ENCODE results near the gene ESPL1. TPM values are rescaled to one million over a fixed set of nuclear protein-coding genes. Genes with fewer than 3 reads are reported as not detected.

Gene ESPL1
- total and polyA plus RNA-seq, 2 of the 13 experiments (the other 11 are each of a cell fraction or from before 2014, with no cell fraction given), result 5.8 to 11.5 TPM

DNA sequence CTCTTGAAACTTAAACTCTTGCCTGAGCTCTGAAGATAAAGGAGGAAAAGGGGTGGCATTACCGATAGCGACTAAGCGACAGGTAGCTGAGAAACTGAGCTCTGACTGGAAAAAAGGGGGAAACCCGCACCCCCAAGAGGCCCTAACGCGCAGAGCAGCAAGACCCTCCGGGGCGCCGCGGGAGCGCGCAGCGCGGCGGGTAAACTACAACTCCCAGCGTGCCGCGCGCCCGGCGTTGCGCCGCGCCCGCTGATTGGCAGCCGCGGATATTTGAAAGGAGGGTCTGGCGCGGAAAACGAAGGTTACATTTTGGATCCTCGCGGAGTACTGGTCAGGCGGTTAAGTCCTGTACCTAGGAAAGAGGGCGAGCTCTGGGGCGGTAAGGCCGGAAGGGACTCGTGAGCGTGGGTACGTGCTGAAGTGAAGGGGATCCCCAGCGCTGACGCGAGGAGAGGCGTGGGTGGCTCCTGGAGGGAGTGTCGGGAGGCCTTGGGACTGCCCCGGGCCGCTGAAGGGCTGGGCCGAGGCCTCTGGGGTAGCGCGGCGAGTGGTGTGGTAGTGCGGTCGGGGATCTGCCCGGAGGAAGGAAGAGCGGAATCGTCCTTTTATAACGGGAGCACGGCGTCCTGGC is at the start of gene ESPL1 (continued):
- TF ChIP-seq ZNF143 (CRISPR knock-in tag; IDR thresholded peaks at IDR 0.05) (peak; percentile 97), AKAP8 (CRISPR knock-in tag; IDR thresholded peaks at IDR 0.05) (0 out of 2 replicates have a peak, but pooled peaks have one; percentile 30), MAFG (CRISPR knock-in tag; IDR thresholded peaks at IDR 0.05) (no peak), STAG1 (CRISPR knock-in tag; IDR thresholded peaks at IDR 0.05) (peak; percentile 60), MTA3 (CRISPR knock-in tag; IDR thresholded peaks at IDR 0.05) (no peak), POLR2AphosphoS2 (IDR thresholded peaks at IDR 0.05; ENCODE audit: low read depth, low read length) (no peak), ETV6 (CRISPR knock-in tag; conservative IDR thresholded peaks at IDR 0.05) (peak; percentile 74; the same call in 1 of the 2 replicates), ZNF253 (CRISPR knock-in tag; IDR thresholded peaks at IDR 0.05; ENCODE audit: borderline replicate concordance) (no peak), MLLT10 (CRISPR knock-in tag; IDR thresholded peaks at IDR 0.05) (no peak), ZNF790 (CRISPR knock-in tag; IDR thresholded peaks at IDR 0.05; ENCODE audit: borderline replicate concordance) (no peak), ZNF660 (CRISPR knock-in tag; IDR thresholded peaks at IDR 0.05; ENCODE audit: borderline replicate concordance, low read depth) (no peak), ARID2 (CRISPR knock-in tag; IDR thresholded peaks at IDR 0.05; ENCODE audit: borderline replicate concordance) (0 out of 2 replicates have a peak, but pooled peaks have one; percentile 61), PHF20 (CRISPR knock-in tag; IDR thresholded peaks at IDR 0.05) (no peak), ZMAT3 (CRISPR knock-in tag; conservative IDR thresholded peaks at IDR 0.05) (no peak), KDM5B (CRISPR knock-in tag; IDR thresholded peaks at IDR 0.05; ENCODE audit: borderline replicate concordance) (peak; percentile 64; the same call in 1 of the 2 replicates), HNRNPH1 (optimal IDR thresholded peaks at IDR 0.05; ENCODE audit: low read depth, low read length) (no peak)
- TF ChIP-seq, protein P1, sequence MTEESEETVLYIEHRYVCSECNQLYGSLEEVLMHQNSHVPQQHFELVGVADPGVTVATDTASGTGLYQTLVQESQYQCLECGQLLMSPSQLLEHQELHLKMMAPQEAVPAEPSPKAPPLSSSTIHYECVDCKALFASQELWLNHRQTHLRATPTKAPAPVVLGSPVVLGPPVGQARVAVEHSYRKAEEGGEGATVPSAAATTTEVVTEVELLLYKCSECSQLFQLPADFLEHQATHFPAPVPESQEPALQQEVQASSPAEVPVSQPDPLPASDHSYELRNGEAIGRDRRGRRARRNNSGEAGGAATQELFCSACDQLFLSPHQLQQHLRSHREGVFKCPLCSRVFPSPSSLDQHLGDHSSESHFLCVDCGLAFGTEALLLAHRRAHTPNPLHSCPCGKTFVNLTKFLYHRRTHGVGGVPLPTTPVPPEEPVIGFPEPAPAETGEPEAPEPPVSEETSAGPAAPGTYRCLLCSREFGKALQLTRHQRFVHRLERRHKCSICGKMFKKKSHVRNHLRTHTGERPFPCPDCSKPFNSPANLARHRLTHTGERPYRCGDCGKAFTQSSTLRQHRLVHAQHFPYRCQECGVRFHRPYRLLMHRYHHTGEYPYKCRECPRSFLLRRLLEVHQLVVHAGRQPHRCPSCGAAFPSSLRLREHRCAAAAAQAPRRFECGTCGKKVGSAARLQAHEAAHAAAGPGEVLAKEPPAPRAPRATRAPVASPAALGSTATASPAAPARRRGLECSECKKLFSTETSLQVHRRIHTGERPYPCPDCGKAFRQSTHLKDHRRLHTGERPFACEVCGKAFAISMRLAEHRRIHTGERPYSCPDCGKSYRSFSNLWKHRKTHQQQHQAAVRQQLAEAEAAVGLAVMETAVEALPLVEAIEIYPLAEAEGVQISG (CRISPR knock-in tag; IDR thresholded peaks at IDR 0.05), result peak; percentile 93
- TF ChIP-seq, protein P2, sequence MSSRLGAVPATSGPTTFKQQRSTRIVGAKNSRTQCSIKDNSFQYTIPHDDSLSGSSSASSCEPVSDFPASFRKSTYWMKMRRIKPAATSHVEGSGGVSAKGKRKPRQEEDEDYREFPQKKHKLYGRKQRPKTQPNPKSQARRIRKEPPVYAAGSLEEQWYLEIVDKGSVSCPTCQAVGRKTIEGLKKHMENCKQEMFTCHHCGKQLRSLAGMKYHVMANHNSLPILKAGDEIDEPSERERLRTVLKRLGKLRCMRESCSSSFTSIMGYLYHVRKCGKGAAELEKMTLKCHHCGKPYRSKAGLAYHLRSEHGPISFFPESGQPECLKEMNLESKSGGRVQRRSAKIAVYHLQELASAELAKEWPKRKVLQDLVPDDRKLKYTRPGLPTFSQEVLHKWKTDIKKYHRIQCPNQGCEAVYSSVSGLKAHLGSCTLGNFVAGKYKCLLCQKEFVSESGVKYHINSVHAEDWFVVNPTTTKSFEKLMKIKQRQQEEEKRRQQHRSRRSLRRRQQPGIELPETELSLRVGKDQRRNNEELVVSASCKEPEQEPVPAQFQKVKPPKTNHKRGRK (CRISPR knock-in tag; IDR thresholded peaks at IDR 0.05), result no peak
- TF ChIP-seq, protein P3, sequence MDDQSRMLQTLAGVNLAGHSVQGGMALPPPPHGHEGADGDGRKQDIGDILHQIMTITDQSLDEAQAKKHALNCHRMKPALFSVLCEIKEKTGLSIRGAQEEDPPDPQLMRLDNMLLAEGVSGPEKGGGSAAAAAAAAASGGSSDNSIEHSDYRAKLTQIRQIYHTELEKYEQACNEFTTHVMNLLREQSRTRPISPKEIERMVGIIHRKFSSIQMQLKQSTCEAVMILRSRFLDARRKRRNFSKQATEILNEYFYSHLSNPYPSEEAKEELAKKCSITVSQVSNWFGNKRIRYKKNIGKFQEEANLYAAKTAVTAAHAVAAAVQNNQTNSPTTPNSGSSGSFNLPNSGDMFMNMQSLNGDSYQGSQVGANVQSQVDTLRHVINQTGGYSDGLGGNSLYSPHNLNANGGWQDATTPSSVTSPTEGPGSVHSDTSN (CRISPR knock-in tag; IDR thresholded peaks at IDR 0.05; ENCODE audit: borderline replicate concordance), result no peak
- TF ChIP-seq, protein P4, sequence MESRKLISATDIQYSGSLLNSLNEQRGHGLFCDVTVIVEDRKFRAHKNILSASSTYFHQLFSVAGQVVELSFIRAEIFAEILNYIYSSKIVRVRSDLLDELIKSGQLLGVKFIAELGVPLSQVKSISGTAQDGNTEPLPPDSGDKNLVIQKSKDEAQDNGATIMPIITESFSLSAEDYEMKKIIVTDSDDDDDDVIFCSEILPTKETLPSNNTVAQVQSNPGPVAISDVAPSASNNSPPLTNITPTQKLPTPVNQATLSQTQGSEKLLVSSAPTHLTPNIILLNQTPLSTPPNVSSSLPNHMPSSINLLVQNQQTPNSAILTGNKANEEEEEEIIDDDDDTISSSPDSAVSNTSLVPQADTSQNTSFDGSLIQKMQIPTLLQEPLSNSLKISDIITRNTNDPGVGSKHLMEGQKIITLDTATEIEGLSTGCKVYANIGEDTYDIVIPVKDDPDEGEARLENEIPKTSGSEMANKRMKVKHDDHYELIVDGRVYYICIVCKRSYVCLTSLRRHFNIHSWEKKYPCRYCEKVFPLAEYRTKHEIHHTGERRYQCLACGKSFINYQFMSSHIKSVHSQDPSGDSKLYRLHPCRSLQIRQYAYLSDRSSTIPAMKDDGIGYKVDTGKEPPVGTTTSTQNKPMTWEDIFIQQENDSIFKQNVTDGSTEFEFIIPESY (CRISPR knock-in tag; IDR thresholded peaks at IDR 0.05), result no peak
- TF ChIP-seq, protein P5, sequence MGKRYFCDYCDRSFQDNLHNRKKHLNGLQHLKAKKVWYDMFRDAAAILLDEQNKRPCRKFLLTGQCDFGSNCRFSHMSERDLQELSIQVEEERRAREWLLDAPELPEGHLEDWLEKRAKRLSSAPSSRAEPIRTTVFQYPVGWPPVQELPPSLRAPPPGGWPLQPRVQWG (CRISPR knock-in tag; IDR thresholded peaks at IDR 0.05; ENCODE audit: borderline replicate concordance, low read depth), result no peak

All from HepG2 (cell line).